Endothelial cell of umbilical vein (primary cell): ENCODE results near the gene C16orf87. TPM values are rescaled to one million over a fixed set of nuclear protein-coding genes. Genes with fewer than 3 reads are reported as not detected.

Experiments
- BruUV-seq: library from RNA; stranded (reverse); fragments of 400-500 nt; replicated peaks from 2 replicates; lab custom pipeline; 2021; lab: Mats Ljungman, UMichigan
- CTCF ChIA-PET: fragments of 300-600, 350-600 bp; sonication (Branson Sonifier 250); formaldehyde crosslinking; loops from one replicate; lab custom pipeline; 2021; ENCODE audit warnings: antibody characterized with exemption, inconsistent platforms; lab: Charles Lee
- POLR2A ChIA-PET: fragments of 300-600, 350-600 bp; sonication (Branson Sonifier 250); formaldehyde crosslinking; loops from one replicate; lab custom pipeline; 2021; ENCODE audit warnings: antibody characterized with exemption, inconsistent platforms; lab: Charles Lee
- DNase-seq: peaks from one replicate; pipeline ENCODE4 v3.0.0-alpha.2; 2011; ENCODE audit warnings: low read depth, low spot score
- FAIRE-seq: peaks from 2 replicates; lab custom pipeline; 2011; peaks lifted over from hg19 to GRCh38; lab: Jason Lieb, UNC
- H2AFZ ChIP-seq: 2 replicates; pipeline ENCODE4 v1.6.0; 2012; ENCODE audit warnings: low read depth, low read length, control low read depth, inconsistent platforms
- H3K27ac ChIP-seq: 2 replicates; pipeline ENCODE4 v1.5.1; 2011; ENCODE audit warnings: low read depth, mild to moderate bottlenecking, control low read depth, low read length, moderate library complexity; ENCODE audit not compliant: insufficient read depth
- H3K27me3 ChIP-seq, 2 experiments: 2 replicates each; pipeline versions ENCODE4 v1.6.0 to v1.6.1; 2011; ENCODE audit warnings: low read length in 2 of 2, mixed read lengths in 1 of 2; ENCODE audit not compliant: control insufficient read depth in 2 of 2, insufficient read depth in 2 of 2
- H3K36me3 ChIP-seq, 2 experiments: 2 replicates in 1 of 2; 3 replicates in 1 of 2; pipeline ENCODE4 v1.5.1; 2011; ENCODE audit warnings: low read length in 2 of 2, mild to moderate bottlenecking in 1 of 2, moderate library complexity in 1 of 2; ENCODE audit not compliant: control insufficient read depth in 2 of 2, insufficient read depth in 2 of 2; ENCODE audit errors: extremely low read depth in 1 of 2
- H3K4me1 ChIP-seq: 3 replicates; pipeline ENCODE4 v1.5.1; 2011; ENCODE audit warnings: mild to moderate bottlenecking, low read length; ENCODE audit not compliant: control insufficient read depth, insufficient read depth; ENCODE audit errors: extremely low read depth
- H3K4me2 ChIP-seq: 2 replicates; pipeline ENCODE4 v1.6.1; 2011; ENCODE audit warnings: low read length, control low read depth, mixed read lengths; ENCODE audit not compliant: insufficient read depth
- H3K4me3 ChIP-seq, 3 experiments: fragments of 200-600 bp in 1 of 3; sonication (generic), shearing (Covaris generic) in 1 of 3; replicated peaks in 1 of 3; 2 replicates each; pipeline ENCODE4 v1.5.1; 2011 to 2016; ENCODE audit warnings: control low read depth in 3 of 3, low read length in 3 of 3, mild to moderate bottlenecking in 2 of 3, inconsistent platforms in 1 of 3, low read depth in 1 of 3, moderate library complexity in 1 of 3; ENCODE audit not compliant: insufficient read depth in 1 of 3
- H3K79me2 ChIP-seq: 2 replicates; pipeline ENCODE4 v1.6.0; 2012; ENCODE audit warnings: low read length, inconsistent platforms; ENCODE audit not compliant: control insufficient read depth, insufficient read depth
- H3K9ac ChIP-seq: replicated peaks from 2 replicates; pipeline ENCODE3; 2011; ENCODE audit warnings: low read length, control low read depth; ENCODE audit not compliant: insufficient read depth; ENCODE audit errors: extremely low read depth
- H3K9me1 ChIP-seq: replicated peaks from 3 replicates; pipeline ENCODE4 v1.6.0; 2011; ENCODE audit warnings: mild to moderate bottlenecking, low read length; ENCODE audit not compliant: control insufficient read depth, insufficient read depth; ENCODE audit errors: extremely low read depth
- H3K9me3 ChIP-seq: replicated peaks from 2 replicates; pipeline ENCODE4 v1.5.1; 2012; ENCODE audit warnings: low read length, inconsistent platforms; ENCODE audit not compliant: control insufficient read depth, insufficient read depth
- H4K20me1 ChIP-seq: replicated peaks from 2 replicates; pipeline ENCODE3; 2011; ENCODE audit warnings: mild to moderate bottlenecking, low read length; ENCODE audit not compliant: control insufficient read depth, insufficient read depth; ENCODE audit errors: extremely low read depth
- EZH2 ChIP-seq: IDR thresholded peaks from 2 replicates; pipeline ENCODE4 v1.6.1; 2012; ENCODE audit warnings: borderline replicate concordance, low read depth, mild to moderate bottlenecking, moderate library complexity, low read length, inconsistent platforms; ENCODE audit not compliant: severe bottlenecking
- FOS ChIP-seq: IDR thresholded peaks from 2 replicates; pipeline ENCODE4 v1.6.1; 2011; ENCODE audit warnings: mild to moderate bottlenecking, low read length, moderate library complexity, borderline replicate concordance; ENCODE audit not compliant: insufficient read depth
- GATA2 ChIP-seq: IDR thresholded peaks from 2 replicates; pipeline ENCODE4 v1.7.0; 2011; ENCODE audit warnings: low read depth, mild to moderate bottlenecking, moderate library complexity, mixed read lengths, low read length; ENCODE audit not compliant: insufficient read length, insufficient read depth
- JUN ChIP-seq: IDR thresholded peaks from 2 replicates; pipeline ENCODE4 v1.6.1; 2011; ENCODE audit warnings: borderline replicate concordance, low read depth; ENCODE audit not compliant: insufficient read length, insufficient read depth
- MYC ChIP-seq: IDR thresholded peaks from one replicate; pipeline ENCODE4 v1.6.1; 2011; ENCODE audit warnings: mild to moderate bottlenecking, low read depth, low read length
- POLR2A ChIP-seq: IDR thresholded peaks from 2 replicates; pipeline ENCODE4 v1.6.1; 2012; ENCODE audit warnings: low read depth, mild to moderate bottlenecking, control low read depth, low read length
- POLR2AphosphoS5 ChIP-seq: IDR thresholded peaks from 2 replicates; pipeline ENCODE4 v1.6.1; 2012; ENCODE audit warnings: low read depth, mild to moderate bottlenecking, control low read depth, low read length, moderate library complexity; ENCODE audit not compliant: insufficient read depth
- dilution Hi-C: fragments of 300-500 bp; cut with MboI; formaldehyde crosslinking; loops from one replicate; pipeline ENCODE4 v1.15.0; 2019; ENCODE audit warnings: low sequenced_read_pairs; ENCODE audit not compliant: extremely low pct_ligation_motif_present
- intact Hi-C: fragments of 100-400 bp; cut with micrococcal nuclease; formaldehyde crosslinking; loops from one replicate; pipeline ENCODE4 v1.10.0; 2022
- polyA plus RNA-seq, 4 experiments: library from polyadenylated mRNA; depleted of rRNA in 3 of 4; stranded (reverse) in 3 of 4; unstranded in 1 of 4; fragments of >200 nt; gene quantifications; 2 replicates each; pipeline versions ENCODE4 v1.2.1 to v1.2.3, GENCODE V29; 2011 to 2012; ENCODE audit warnings: missing spikeins in 1 of 4
- total RNA-seq: library from RNA; stranded (reverse); gene quantifications from 2 replicates; pipeline ENCODE4 v1.2.3, GENCODE V29; 2021
- TF ChIP-seq, protein P1 (sequence below), 2 donors: IDR thresholded peaks; 1 replicate in 1 of 2; 2 replicates in 1 of 2; pipeline ENCODE4 v1.5.1; 2011; ENCODE audit warnings: low read length in 2 of 2, mild to moderate bottlenecking in 2 of 2, moderate library complexity in 2 of 2, control low read depth in 1 of 2, inconsistent platforms in 1 of 2, low read depth in 1 of 2; ENCODE audit not compliant: insufficient read depth in 1 of 2; ENCODE audit errors: extremely low read depth in 1 of 2
- TF ChIP-seq, protein P2 (sequence below): IDR thresholded peaks from 2 replicates; pipeline ENCODE4 v1.6.1; 2011; ENCODE audit not compliant: insufficient read depth, insufficient read length

The C16orf87 gene
- total and polyA plus RNA-seq, 2 donors (not counting 3 experiments of a cell fraction or from before 2014, with no cell fraction given), result 2.4 to 8.5 TPM

DNA sequence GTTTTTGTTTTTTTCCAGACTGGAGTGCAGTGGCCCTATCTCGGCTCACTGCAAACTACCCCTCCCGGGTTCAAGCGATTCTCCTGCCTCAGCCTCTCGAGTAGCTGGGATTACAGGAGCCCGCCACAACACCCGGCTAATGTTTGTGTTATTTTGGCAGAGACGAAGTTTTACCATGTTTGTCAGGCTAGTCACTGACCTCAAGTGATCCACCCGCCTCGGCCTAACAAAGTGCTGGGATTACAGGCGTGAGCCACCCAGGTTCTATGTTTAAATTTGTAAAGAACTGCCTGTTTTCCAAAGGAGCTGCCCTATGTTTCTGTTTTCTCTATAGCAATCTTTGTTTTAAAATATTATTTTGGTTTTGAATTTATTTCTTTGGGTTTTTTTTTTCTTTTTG lies 13.8 kb upstream of the C16orf87 start:
- Histone ChIP-seq H2AFZ (no peak overlapping the region), H3K4me1 (no peaks in the 10 kb centered on the region), H3K4me2 (no peak overlapping the region), H3K36me3 (no peaks in the 10 kb centered on the region), H3K27me3 (peaks cover 7 to 8% of the 10 kb centered on the region in 2 experiments), H3K4me3 (no peak overlapping the region), H3K9me1 (no peaks in the 10 kb centered on the region), H3K9me3 (no peaks in the 10 kb centered on the region), H3K9ac (no peak overlapping the region), H4K20me1 (no peaks in the 10 kb centered on the region), H3K27ac (no peak overlapping the region), H3K79me2 (no peaks in the 10 kb centered on the region)
- BruUV-seq, result no TSS peak
- POLR2A ChIA-PET, result no interaction called here
- dilution Hi-C loops, result no loop called here
- TF ChIP-seq, protein P1, sequence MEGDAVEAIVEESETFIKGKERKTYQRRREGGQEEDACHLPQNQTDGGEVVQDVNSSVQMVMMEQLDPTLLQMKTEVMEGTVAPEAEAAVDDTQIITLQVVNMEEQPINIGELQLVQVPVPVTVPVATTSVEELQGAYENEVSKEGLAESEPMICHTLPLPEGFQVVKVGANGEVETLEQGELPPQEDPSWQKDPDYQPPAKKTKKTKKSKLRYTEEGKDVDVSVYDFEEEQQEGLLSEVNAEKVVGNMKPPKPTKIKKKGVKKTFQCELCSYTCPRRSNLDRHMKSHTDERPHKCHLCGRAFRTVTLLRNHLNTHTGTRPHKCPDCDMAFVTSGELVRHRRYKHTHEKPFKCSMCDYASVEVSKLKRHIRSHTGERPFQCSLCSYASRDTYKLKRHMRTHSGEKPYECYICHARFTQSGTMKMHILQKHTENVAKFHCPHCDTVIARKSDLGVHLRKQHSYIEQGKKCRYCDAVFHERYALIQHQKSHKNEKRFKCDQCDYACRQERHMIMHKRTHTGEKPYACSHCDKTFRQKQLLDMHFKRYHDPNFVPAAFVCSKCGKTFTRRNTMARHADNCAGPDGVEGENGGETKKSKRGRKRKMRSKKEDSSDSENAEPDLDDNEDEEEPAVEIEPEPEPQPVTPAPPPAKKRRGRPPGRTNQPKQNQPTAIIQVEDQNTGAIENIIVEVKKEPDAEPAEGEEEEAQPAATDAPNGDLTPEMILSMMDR (IDR thresholded peaks at IDR 0.05; ENCODE audit: extremely low read depth in 1 of 2, insufficient read depth in 1 of 2, low read depth in 1 of 2, low read length in 2 of 2), result no peak
- TF ChIP-seq FOS (no peak), POLR2A (no peak), EZH2 (no peak), MYC (no peak), POLR2AphosphoS5 (no peak), JUN (no peak), GATA2 (no peak)
- TF ChIP-seq, protein P2, sequence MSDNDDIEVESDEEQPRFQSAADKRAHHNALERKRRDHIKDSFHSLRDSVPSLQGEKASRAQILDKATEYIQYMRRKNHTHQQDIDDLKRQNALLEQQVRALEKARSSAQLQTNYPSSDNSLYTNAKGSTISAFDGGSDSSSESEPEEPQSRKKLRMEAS, result no peak
- intact Hi-C loops, result no loop called here
- CTCF ChIA-PET, result interaction anchor here (0.7 to 1.8 kb wide), 5 partner anchors 9 to 64 kb away, joined by 3 to 9 read pairs (median 4); no protein-coding TSS in a partner anchor
- DNase-seq (no peak), FAIRE-seq (no peak)
